Measurements from ENCODE around the gene RBM28. TPM values are rescaled to one million over a fixed set of nuclear protein-coding genes. Genes with fewer than 3 reads are reported as not detected.

The RBM28 gene, protein sequence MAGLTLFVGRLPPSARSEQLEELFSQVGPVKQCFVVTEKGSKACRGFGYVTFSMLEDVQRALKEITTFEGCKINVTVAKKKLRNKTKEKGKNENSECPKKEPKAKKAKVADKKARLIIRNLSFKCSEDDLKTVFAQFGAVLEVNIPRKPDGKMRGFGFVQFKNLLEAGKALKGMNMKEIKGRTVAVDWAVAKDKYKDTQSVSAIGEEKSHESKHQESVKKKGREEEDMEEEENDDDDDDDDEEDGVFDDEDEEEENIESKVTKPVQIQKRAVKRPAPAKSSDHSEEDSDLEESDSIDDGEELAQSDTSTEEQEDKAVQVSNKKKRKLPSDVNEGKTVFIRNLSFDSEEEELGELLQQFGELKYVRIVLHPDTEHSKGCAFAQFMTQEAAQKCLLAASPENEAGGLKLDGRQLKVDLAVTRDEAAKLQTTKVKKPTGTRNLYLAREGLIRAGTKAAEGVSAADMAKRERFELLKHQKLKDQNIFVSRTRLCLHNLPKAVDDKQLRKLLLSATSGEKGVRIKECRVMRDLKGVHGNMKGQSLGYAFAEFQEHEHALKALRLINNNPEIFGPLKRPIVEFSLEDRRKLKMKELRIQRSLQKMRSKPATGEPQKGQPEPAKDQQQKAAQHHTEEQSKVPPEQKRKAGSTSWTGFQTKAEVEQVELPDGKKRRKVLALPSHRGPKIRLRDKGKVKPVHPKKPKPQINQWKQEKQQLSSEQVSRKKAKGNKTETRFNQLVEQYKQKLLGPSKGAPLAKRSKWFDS
- total RNA-seq (2022; extraction: Qiagen RNA extraction), result 49.7 to 66.8 TPM (median 51.3 TPM) in 5 replicates

DNA sequence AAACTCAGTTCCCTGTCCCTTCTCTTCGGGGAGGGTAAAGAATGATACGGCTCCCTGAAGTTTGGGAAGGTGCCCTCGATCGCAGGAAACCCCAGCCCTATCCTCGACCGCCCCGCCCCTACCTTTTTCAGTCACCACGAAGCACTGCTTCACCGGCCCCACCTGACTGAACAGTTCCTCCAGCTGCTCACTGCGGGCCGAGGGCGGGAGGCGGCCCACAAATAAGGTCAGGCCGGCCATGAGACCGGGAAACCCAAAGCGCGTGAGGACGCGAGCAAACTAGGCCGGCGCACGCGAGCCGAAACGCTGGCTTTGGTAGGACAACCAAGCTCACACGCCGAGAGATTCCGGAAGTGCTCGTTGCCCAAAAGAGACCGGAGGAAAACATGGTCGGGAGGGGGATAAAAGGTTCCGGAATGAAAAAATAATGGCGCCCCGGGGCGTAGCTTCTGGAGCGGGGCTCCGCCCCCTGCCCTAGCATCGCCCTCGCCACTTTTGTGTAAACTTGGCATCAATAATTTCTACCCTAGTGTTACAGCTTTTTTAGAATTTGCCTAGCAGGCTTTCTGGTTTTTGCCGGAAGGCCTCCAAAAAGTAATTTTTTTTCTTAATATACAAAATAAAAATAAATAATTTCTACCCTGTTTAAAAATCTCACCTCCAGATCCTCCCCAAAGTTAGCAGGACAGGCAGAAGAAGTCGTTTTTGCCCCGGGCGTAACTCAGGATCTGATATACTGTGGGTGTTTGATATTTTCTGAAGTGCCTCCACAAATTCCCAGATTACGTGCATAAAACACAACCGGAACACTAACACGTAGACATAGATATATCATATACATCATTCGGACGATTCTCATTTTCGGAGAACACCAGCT is at the start of gene RBM28:
TSS of gene RBM28 (minus strand) at position 355 of the 877 bp plus-strand sequence. CDS start at position 240, 115 bp downstream.

DNA sequence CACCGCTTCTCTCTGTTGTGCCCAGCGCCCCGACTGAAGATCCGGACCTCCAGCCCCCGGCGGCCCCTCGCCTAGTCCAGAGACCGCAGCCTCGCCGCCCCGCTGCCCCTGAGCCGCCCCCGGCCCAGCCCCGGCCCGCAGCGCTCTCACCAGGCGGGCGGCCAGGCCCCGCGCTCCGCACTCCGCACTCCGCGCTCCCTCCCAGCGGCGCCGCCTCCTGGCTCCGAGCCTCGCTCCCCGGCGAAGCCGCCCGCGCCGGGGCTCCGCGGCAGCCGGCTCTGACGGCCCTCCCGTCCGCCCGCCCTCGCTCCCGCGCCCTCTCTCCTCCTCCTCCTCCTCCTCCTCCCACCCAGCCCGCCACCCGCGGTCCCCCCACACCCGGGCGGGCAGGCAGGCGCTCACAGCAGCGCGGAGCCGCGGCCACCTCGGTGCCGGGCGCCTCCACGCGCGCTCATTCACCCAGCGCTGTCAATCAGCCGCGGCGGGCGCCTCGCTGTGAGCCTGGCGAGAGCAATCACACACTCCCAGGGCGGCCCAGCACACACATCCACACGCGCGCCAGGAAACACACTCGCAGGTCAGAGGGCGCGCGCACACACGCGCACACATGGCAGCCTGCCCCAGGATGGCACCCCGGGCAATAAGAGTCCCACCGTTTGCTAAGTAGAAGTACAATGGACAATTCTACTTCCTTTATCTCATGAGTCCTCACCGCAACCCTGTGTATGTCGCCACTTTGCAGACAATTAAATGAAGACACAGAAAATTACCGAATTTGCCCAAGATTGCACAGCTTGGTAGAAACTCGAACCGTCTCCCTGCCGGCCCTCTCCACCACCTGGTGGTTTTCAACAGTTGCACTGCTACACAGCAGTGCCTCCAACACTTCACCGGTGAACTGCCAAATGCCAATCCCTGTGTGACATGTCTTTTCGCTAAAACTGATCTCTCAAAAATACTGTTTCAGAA is 18.0 kb upstream of the RBM28 start, which contains the start of gene PRRT4:
TSS of gene PRRT4 (minus strand) at position 280 of the 969 bp plus-strand sequence.

Other genes with a start within 250 kb of the RBM28 start
- not detected in 5 replicates for gene LEP, start 102.6 kb downstream of the RBM28 start, total RNA-seq (2022; extraction: Qiagen RNA extraction)
- gene PRRT4, start 17.8 kb upstream of the RBM28 start, total RNA-seq (2022; extraction: Qiagen RNA extraction), result 0.20 to 0.54 TPM (median 0.25 TPM) in 5 replicates
- 122 to 163 TPM (median 150 TPM) in 5 replicates for gene IMPDH1, start 66.1 kb upstream of the RBM28 start, total RNA-seq (2022; extraction: Qiagen RNA extraction)
- 20.8 to 25.2 TPM (median 23.0 TPM) in 5 replicates for gene HILPDA, start 112.0 kb upstream of the RBM28 start, total RNA-seq (2022; extraction: Qiagen RNA extraction)
- 20.5 to 25.3 TPM (median 22.7 TPM) in 5 replicates for gene METTL2B, start 132.8 kb upstream of the RBM28 start, total RNA-seq (2022; extraction: Qiagen RNA extraction)